Measurements from ENCODE around the gene IPO9.

The IPO9 gene

DNA sequence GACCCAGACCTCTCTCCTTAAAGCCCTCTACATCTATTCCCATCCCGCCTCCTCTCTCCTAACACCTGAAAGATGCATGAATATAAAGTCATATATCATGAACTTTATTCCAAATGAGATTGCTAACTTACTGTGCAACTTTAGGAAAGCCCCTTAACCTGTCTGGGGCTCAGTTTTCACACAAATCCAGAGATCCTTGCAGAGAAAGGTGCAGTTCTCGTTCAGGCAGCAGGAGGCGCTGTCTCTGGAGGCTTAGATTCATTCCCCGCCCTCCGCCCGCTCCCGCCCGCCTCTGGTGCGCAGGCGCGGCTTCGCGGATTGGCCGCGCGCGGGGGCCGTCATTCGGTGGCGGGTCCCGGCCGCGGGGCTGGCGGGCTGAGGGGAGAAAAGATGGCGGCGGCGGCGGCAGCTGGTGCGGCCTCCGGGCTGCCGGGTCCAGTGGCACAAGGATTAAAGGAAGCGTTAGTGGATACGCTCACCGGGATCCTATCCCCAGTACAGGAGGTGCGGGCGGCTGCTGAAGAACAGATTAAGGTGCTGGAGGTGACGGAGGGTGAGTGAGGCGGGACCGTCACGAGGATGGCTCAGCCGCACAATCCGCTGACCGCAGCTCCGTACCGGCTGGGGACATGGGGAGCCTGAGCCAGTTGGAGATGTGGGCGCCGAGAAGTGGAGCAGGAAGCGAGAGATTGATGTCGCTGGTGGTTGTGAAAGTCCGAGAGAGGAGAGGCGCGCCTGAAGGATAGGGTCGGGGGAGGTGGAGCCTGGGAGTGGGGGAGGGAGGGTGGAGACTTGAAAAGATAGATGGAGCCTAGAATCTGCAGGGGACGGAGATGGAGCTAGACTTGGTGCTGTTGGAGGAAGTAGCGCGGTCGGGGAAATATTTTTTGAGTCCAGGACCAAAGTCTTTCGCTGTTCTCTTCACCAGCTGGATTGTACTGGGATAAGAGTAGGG lies at the start of gene IPO9:
Gene IPO9 (plus strand): TSS at position 338 of the 955 bp plus-strand sequence. CDS start 53 bp downstream, at position 391.
- DNase-seq: peak; percentile 93

DNA sequence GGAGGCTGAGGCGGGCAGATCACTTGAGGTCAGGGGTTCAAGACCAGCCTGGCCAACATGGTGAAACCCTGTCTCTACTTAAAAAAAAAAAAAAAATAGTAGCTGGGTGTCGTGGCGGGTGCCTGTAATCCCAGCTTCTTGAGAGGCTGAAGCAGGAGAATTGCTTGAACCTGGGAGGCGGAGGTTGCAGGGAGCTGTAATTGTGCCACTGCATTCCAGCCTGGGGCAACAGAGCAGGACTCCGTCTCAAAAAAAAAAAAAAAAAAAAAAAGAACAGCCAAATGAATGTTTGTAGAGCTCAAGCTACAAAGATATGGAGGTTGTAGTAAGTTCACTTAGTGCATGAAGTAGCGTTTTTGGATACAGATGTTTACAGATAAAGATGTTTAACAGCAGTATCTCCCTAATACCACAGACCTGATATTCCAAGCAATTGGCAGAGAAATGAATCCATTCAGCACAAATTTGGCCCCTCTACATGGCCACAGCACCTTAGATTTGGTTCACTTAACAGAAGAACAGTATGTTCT lies 49.5 kb upstream of the IPO9 start:
- DNase-seq: no peak

DNA sequence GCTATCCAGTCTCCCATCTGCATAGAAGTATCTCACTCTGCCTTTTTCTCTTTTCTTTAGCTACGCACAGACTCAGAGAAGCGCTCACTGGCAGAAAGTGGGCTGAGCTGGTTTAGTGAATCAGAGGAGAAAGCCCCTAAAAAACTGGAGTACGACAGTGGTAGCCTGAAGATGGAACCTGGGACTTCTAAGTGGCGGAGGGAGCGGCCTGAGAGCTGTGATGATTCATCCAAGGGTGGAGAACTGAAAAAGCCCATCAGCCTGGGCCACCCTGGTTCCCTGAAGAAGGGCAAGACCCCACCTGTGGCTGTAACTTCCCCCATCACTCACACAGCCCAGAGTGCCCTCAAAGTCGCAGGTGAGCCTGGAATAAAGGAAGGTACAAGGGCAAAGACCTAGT lies 48.0 kb upstream of the IPO9 start:
- DNase-seq: no peak

DNA sequence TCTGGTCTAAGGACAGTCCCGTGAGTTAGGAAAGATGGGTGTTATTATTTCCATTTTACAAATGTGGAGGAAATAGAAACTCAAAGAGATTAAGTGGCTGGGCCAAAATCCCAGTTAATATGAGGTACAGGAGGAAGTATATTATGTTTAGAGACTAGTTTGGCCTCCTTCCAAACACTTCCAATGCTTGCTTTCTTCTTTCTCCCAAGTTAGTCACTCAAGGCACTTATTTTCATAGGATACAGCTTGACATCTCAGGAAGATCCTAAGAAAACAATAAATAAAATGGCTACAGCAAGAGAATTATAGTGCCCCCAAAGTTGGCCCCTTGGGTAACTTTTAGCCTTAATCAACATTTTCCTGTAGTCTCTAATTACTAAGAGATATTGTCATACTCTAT lies 47.5 kb upstream of the IPO9 start:
- no peak for DNase-seq

DNA sequence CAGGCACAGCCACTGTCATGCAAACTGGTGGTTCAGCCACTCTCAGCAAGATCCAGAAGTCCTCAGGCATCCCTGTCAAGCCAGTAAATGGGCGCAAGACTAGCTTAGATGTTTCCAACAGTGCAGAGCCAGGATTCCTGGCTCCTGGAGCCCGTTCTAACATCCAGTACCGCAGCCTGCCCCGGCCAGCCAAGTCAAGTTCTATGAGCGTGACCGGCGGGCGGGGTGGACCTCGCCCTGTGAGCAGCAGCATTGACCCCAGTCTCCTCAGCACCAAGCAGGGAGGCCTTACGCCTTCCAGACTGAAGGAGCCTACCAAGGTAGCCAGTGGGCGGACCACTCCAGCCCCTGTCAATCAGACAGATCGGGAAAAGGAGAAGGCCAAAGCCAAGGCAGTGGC lies 46.6 kb upstream of the IPO9 start:
- DNase-seq: no peak

DNA sequence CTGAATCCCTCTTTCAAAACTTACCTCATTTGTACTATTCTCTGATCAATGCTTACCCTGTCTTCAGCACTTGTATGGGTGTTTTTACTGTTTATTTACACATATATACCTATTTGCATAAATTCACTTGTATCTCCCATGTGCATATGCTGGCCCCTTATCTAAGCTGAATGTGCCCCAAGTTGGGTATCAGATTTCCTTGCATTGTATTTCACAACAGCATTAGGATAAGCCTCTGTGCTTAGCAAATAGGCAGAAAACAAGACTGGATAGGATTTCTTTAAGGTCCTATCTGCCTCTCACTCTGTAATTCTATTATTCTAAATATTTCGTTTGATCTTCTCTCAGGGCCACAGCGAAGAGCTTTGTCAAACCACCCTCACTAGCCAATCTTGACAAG lies 45.9 kb upstream of the IPO9 start:
- no peak for DNase-seq

DNA sequence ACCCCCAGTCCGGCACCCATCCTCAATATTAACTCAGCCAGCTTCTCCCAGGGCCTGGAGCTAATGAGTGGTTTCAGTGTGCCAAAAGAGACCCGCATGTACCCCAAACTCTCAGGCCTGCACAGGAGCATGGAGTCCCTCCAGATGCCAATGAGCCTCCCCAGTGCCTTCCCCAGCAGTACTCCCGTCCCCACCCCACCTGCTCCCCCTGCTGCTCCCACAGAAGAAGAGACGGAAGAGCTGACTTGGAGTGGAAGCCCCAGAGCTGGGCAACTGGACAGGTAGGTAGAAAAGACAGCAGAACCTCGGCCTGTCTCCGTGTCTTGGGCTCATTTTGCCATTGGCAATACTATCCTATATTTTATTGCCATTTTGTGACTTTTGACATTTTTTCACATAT lies 45.4 kb upstream of the IPO9 start:
- no peak for DNase-seq

DNA sequence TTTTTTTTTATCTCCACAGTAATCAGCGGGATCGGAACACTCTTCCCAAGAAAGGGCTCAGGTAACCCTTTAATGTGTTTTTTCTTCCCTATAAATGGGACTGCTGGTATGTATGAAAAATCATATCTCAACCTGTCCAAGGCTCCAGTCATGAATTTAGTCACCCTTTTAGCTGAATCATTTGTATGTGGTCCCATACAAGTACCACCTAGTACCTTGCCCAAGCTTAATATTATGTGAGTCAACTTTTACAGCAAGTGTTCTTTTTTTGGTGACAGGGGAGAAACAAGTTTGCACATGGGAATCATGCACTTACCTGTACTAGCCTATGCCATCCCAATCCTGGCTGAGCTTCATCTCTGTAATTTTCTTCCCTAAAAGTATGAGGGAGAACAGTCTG lies 43.7 kb upstream of the IPO9 start:
- DNase-seq: no peak

DNA sequence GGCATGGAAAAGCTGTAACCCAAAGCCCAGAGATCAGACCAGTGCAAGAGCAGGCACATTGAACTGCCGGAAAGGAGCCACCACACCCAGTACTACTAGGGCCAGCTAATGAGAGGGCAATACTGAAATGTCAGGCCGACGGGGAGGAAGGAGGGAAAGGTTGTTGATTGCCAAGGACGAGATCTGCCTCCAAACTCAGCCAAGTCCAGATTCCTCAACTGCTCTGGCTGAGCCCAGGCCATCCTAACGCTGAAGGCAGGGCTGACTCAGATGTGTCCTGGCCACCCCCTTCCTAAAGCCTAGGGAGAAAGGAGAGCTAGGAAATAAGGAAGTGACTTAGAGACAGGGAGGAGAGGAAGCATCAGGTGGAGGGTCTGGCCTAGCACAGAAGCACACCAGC lies 42.1 kb upstream of the IPO9 start:
- DNase-seq: no peak

DNA sequence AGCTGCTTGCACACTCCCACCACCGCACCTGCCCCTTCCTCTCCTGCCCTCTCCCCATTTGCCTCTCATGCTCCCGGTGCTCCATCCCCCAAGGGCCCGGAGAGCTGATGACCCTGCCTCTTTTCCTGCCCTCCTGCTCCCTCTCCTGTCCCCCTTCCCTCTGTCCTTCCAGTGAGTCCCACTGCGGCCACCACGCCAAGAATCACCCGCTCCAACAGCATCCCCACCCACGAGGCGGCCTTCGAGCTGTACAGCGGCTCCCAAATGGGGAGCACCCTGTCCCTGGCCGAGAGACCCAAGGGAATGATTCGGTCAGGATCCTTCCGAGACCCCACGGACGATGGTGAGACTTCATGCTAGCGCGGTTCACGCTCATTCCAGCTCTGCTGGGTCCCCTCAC lies 40.7 kb upstream of the IPO9 start:
- DNase-seq: no peak

DNA sequence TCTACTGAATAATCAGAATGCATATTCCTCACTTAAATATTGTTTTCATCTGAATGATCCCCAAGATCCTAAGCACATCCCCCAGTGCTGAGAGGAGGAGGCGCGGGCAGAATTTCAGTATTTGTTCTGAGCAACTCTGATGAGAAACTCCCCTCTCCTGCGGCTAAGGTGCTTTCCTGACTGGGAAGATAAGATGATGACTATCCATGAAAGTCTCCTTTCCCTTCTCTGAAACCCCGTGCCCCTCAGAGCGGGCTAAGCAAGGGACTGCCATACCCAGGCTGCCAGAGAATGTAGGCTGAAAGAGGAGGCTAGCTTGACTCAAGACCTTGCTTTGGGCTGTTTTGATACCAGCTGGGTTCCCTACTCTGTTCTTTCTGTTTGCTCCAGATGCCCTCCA lies 39.7 kb upstream of the IPO9 start:
- no peak for DNase-seq

DNA sequence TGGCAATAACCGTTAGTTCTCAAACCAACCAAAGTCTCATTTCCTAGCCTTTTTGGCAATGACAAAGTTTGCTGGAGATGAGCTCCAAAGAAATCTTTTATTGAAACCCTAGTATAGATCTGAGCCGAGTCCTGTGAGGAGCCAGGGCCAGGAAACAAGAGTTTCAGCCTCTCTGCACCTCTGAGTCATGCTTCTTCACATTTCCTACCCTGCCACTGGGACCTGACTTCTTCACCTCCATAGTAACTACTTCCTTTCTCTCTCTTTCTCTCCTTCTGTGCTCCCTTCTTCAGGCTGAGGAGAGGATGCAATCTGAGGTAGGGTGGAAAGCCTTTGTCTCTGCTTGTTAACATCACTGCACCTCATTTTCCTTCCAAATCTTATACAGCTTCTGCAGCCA lies 38.7 kb upstream of the IPO9 start:
- DNase-seq: no peak

DNA sequence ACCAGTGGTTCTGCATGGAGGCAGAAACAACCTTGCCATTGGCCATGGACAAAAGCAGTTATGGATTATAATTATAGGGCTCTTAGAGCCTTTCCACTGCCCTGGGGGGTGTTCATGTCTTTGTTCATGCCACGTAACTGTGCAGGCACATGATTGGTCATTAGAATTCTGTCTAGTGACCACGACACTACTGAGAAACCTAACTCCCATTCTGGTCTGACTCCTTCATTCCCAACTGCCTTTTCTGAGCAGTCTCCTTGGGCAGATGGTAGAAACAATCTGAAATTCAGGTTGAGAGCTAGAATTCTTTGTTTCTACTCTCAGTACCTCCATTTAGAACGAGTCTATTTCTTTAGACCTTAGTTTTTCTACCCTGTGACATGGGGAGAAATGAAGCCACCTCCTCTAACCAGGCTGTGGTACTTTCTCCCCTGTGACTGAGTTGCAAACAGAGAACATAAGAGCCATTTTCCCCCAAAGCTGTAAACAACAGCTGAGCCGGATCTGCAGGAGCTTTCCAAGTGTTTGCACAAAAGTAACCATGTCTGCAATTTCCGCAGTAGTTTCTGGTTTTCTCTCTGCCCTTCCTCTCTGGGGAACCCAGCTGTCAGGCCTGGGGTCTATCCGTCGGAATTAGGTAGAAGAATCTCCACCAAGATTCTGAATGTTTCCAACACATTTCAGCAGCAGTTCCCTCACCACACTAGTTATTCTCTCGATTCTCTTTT lies 37.7 kb upstream of the IPO9 start:
- DNase-seq: no peak

DNA sequence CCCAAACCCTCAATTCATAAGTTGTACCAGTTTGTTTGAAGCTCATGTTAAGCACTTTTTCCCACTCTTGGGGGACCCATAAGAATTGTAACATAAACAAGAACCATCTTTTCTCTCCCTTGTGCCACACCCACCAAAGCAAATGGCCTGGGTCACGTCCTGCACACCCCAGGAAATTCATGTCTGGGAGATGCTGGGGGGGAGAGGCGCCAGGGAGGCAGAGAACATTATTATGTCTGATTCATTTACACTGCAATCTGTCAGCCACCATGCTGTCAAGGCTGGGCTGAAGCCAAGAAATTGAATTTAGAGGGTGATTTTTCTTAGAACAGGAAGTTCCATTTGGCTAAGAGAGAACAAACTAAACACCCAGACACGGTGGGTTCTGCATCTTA lies 37.2 kb upstream of the IPO9 start:
- no peak for DNase-seq

DNA sequence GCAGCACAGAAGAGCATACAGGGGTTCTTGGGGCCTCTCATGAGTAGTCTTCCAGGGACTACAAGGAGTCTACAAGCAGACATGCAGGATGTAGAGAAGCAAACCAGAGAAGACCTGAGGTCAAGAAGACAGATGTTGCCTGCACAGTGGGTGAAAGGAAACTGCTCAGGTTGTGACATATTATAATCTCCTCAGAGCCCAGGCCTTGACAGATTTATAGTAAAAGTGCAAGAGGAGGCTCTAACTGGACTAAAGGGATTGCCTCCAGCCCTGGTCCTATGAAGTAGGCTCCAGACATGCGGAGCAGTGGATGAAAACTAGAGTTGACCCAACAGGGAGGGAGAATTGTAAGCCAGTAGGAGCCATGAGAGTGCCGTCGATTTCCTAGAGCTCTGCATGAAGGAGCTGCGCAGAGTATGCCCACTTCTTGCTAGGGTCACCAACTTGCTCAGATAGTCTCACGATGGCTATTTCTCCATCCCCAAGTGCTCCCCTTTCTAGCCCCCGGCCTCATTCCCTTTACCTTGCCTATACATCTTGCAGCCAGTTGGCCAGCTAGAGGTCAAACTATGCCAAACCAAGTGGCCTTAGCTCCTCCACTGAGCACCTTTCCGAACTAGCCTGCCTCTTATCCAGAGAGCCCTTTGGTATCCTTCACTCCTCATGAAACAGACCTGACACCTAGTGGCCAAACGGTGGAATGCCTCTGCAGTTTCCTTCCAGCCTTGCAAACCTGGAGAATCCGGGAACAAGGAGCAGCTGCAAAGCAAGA lies 36.2 kb upstream of the IPO9 start:
- peak; percentile 52 for DNase-seq

DNA sequence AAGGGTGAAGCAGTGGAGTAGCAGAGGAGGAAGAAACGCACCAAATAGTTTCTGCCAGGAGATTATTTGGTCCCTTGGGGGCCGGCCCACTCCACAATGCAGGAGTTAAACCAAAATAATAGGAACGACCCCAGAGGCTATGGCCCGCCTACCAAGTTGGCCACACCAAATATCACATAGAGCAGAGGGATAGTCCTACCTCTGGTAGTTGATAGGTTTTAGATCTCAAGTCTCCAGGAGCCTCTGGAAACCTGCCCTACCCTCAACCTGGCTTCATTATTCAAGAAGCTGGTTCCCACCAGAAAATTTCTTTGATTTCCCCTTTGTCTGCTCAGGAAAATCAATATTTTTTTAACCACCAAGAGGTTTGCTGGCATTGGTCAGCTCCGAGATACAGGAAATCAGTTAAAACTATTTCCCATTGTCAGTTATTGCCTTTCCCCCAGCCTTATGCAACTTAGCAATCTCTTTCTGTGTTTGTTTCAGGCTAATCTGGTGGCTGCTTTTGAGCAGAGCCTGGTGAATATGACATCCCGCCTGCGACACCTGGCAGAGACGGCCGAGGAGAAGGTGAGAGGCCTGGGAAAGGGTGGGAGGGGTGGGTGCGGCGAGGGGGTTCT lies 35.5 kb upstream of the IPO9 start:
- DNase-seq: no peak

DNA sequence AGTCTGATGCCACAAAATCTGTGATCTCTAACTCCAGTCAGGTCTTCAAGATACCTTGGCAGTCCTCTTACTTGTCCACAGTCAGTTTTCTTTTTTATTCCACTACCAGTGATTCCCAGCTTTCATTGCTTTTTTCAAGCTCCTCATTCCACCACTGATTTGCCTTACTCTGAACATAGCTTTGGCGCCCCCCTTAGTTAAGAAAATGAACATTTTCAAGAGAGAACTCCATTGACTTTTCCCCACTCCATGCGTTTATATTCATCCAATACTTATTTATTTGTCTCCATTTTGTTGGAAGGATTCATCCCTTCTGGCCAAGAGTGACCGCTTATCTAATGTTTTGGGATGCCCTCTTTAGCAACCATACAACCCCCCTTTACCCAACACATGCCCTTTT lies 33.9 kb upstream of the IPO9 start:
- DNase-seq: no peak

DNA sequence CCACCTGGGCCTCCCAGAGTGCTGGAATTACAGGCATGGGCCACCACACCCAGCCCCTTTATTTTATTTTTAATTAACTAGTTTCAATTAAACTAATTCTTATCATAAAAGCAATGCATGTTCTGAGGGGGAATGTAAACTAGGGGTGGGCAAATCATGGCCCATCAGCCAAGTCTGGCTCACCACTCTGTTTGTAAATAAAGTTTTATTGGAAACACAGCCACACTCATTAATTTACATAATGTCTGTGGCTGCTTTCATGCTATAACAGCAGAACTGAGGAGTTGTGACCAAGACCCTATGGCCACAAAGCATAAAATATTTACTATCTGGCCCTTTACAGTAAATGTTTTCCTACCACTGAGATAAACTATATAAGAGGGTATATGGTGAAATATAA lies 28.7 kb upstream of the IPO9 start:
- DNase-seq: no peak

DNA sequence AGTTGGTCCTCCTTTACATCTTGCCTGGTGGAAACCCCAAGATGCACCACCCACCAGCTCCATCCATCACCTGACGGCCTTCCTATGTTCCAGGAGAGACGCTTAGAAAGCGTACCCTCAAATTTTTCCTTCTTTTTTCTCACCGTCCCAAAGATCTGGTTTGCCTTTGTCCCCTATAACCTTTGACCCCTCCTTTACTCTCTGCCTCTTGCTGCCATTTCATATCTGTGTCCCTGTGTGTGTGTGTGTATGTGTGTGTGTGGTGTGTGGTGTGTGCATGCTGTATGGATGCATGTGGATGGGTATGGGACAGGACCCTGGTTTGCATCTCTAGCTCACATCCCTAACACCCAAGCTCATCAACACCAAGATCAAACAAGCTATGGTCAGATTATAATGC lies 22.2 kb upstream of the IPO9 start:
- DNase-seq: no peak

DNA sequence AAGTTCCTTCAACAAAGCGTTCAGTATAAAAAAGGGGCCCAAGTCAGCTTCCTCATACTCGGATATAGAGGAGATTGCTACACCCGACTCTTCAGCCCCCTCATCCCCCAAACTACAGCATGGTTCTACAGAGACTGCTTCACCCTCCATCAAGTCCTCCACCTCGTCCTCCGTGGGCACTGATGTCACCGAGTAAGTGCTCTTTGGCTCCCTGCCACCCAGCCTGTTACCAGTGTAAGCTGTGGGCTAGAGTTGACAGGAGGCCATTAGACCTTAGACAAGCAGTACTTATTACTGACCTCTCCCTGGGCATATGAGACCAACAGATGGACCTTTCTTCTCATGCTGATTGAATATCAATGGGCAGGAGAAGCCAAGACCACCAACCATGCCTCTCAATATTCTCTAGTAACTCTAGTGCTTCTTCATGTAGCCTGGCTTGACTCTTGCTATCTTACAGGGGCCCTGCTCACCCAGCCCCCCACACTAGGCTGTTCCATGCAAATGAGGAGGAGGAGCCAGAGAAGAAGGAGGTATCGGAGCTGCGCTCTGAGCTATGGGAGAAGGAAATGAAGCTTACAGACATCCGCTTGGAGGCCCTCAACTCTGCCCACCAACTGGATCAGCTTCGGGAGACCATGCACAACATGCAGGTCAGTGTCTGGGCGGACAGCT lies 20.9 kb upstream of the IPO9 start:
- no peak for DNase-seq

DNA sequence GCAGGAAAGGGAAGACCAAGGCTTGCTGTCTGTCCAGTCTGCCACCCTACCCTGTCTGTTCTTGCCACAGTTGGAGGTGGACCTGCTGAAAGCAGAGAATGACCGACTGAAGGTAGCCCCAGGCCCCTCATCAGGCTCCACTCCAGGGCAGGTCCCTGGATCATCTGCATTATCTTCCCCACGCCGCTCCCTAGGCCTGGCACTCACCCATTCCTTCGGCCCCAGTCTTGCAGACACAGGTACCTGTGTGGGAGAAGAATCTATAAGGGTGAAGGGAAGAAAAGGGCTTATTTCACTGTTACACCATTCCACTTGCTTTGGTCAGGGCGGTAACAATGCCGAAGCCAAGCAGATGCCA lies 20.3 kb upstream of the IPO9 start:
- DNase-seq: no peak

DNA sequence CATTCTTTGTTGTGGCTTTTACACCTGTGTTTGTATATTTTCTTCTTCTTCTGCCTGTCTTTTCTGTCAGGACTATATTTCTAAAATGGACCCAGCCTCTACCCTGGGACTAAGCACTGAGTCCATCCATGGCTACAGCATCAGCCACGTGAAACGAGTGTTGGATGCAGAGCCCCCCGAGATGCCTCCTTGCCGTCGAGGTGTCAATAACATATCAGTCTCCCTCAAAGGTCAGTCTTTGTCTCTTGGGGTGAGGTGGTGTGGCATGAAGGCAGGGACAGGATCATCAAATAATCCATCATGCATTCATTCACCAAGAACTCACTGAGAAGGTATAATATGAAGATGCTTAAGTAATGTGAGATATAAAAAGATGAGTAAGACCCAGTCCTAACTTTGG lies 19.1 kb upstream of the IPO9 start:
- no peak for DNase-seq

Measured in CD4-positive, alpha-beta T cell treated with Interleukin-21 for 1 hour (primary cell).